Erythroblast (primary cell): Measurements from ENCODE around the gene ADORA2B.

Experiments
- GATA1 ChIP-seq: IDR thresholded peaks from 2 replicates; pipeline ENCODE4 v1.6.1; 2011; ENCODE audit warnings: low read depth, mild to moderate bottlenecking, control low read depth, low read length, moderate library complexity
- POLR2A ChIP-seq: IDR thresholded peaks from 2 replicates; pipeline ENCODE4 v1.6.1; 2011; ENCODE audit warnings: mild to moderate bottlenecking, low read length

DNA sequence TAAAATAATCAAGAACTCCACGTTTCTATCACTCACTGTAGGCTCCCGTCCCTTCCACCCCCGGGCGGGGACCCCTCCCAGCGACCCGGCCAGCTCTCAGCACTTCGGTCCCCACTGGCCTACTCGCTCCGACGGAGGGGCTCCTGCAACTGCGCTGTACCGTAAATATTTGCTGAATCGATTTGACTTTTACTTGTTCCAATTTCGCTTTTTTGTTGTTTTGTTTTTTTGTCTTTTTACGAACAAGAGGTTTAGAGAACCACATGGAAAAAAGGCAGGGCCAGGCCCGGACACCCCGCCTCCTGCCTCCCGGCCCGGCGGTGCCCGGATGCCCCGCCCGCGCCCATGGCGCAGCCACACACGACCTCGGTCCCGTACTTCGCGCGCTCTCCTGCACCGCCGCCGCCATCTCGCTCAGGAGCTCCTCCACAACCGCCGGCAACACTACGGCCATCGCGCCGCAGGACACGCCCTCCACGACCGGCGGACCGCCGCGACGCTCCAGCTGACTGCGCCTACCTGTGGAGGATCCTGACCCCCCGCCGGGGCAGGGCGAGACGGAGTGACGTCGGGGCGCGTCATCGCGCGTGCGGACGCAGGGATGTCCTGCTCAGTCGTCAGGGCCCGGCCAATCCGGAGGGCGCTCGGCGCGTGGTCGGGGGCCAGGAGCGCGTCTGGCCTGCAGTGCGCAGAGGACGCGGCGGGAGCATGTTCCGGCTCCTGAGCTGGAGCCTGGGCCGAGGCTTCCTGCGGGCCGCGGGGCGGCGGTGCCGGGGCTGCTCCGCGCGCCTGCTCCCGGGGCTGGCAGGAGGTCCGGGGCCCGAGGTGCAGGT lies 54.4 kb downstream of the ADORA2B start, which contains the start of the genes TTC19 and ZSWIM7:
- TF ChIP-seq POLR2A (peak; percentile 96), GATA1 (no peak)
